Glutamatergic neuron (in vitro differentiated cells): ENCODE results near the gene MTARC1. TPM values are rescaled to one million over a fixed set of nuclear protein-coding genes. Genes with fewer than 3 reads are reported as not detected.

Source experiments
- DNase-seq: peaks from one replicate; pipeline ENCODE4 v3.0.0; 2022
- H3K27ac Mint-ChIP-seq: one replicate; pipeline ENCODE4 v1.8.0; 2020; ENCODE audit warnings: mild to moderate bottlenecking, mixed read lengths, inconsistent platforms; ENCODE audit not compliant: unreplicated experiment
- H3K27me3 Mint-ChIP-seq: one replicate; pipeline ENCODE4 v1.8.0; 2020; ENCODE audit warnings: mild to moderate bottlenecking, moderate library complexity, mixed read lengths, inconsistent platforms; ENCODE audit not compliant: unreplicated experiment
- H3K36me3 Mint-ChIP-seq: one replicate; pipeline ENCODE4 v1.8.0; 2020; ENCODE audit warnings: mild to moderate bottlenecking, mixed read lengths, inconsistent platforms; ENCODE audit not compliant: unreplicated experiment
- H3K4me1 Mint-ChIP-seq: one replicate; pipeline ENCODE4 v1.8.0; 2020; ENCODE audit warnings: mild to moderate bottlenecking, low read depth, mixed read lengths, inconsistent platforms; ENCODE audit not compliant: unreplicated experiment
- H3K4me3 Mint-ChIP-seq: one replicate; pipeline ENCODE4 v1.8.0; 2020; ENCODE audit warnings: mild to moderate bottlenecking, mixed read lengths, inconsistent platforms; ENCODE audit not compliant: unreplicated experiment
- H3K9me3 Mint-ChIP-seq: one replicate; pipeline ENCODE4 v1.8.0; 2020; ENCODE audit warnings: mild to moderate bottlenecking, moderate library complexity, mixed read lengths, inconsistent platforms; ENCODE audit not compliant: unreplicated experiment
- total RNA-seq: library from RNA; stranded (reverse); fragmentation: NEBNext Ultra II Directional; extraction: Animal tissue kit (Norgen Biotek cat#: 25700); gene quantifications from one replicate; pipeline ENCODE4 v1.2.1, GENCODE V29; 2021; ENCODE audit not compliant: unreplicated experiment
- TF ChIP-seq, protein P1 (sequence below): fragments of 200-600 bp; sonication (generic); IDR thresholded peaks from one replicate; pipeline ENCODE4 v1.5.0; 2021; ENCODE audit not compliant: partially characterized antibody, unreplicated experiment

MTARC1 gene
- total RNA-seq, 1 donor from 2014 or later: 22.0 TPM

DNA sequence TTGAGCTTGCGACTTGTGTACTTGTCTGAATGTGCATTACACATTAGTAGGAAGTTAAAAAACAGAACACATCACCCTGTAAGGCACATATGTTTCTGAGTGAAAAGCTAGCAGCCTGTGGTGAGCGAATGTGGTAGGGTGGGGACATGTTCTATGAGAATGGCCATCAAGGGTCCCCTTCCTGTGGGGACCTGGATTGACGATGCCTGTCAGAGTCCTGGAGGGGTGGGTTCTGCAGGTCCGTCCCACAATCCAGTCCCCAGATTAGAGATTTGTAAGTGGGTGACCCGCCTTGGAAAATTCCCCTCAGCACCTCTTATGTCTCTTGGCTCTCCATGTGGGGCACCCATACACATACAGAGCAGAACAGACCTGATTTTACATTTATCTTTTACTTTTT is 40.0 kb downstream of the MTARC1 start:
- H3K9me3 Mint-ChIP-seq: no peaks in the 10 kb centered on the region
- peaks cover 2% of the 10 kb centered on the region for H3K27me3 Mint-ChIP-seq
- H3K4me3 Mint-ChIP-seq: no peak overlapping the region
- DNase-seq: no peak
- TF ChIP-seq, protein P1, sequence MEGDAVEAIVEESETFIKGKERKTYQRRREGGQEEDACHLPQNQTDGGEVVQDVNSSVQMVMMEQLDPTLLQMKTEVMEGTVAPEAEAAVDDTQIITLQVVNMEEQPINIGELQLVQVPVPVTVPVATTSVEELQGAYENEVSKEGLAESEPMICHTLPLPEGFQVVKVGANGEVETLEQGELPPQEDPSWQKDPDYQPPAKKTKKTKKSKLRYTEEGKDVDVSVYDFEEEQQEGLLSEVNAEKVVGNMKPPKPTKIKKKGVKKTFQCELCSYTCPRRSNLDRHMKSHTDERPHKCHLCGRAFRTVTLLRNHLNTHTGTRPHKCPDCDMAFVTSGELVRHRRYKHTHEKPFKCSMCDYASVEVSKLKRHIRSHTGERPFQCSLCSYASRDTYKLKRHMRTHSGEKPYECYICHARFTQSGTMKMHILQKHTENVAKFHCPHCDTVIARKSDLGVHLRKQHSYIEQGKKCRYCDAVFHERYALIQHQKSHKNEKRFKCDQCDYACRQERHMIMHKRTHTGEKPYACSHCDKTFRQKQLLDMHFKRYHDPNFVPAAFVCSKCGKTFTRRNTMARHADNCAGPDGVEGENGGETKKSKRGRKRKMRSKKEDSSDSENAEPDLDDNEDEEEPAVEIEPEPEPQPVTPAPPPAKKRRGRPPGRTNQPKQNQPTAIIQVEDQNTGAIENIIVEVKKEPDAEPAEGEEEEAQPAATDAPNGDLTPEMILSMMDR: no peak
- no peak overlapping the region for H3K27ac Mint-ChIP-seq
- no peaks in the 10 kb centered on the region for H3K4me1 Mint-ChIP-seq
- H3K36me3 Mint-ChIP-seq: no peaks in the 10 kb centered on the region

DNA sequence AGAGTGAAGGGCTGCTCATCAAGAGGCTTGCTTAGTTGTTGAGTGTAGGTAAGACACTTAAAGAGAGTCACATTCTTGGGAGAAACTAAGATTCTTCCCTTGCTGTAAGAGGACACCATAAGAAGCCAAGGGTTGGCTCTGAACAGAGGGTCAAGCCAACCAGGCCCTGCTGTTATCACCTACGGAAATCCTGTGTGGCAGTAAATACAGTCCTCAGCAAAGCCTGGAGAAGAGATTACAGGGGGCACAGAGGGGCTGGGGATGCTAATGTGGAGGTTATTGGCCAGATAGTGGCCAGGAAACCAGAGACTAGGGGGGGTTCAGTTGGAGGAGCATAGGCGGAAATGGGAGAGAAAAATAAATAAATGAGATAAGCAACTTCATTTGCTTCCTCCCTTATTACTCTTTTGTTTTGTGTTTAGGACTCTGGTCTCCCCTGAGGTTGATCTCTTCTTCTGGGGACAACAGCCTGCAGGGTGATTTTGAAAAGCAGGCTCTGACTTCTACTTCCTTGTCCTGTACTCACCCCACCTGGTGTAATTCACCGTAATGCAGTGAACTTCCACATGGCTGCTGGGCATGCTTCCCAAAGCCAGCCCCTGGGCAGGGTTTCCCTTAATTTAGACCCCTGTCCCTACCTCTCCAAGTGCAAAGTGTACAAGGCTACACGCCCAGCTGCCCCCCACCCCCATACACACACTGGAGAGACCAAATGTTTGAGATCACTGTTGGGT is 40.9 kb downstream of the MTARC1 start:
- TF ChIP-seq, protein P1: no peak
- H3K9me3 Mint-ChIP-seq: no peaks in the 10 kb centered on the region
- H3K27ac Mint-ChIP-seq: no peak overlapping the region

DNA sequence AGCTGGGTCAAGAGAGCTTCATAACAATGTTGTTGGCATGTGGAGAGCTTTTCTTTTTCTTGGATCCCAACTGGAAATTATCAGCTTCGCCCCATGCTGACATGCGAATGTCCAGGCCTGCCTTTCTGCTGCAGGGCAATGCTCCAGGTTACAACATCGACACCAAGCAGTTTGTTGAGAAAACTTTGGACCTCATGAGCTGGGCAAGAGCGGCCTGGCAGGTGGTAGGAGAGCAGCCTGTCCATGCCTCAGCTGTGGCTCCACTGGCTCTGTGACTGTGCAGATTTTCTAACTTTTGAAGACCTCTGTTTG is 41.4 kb downstream of the MTARC1 start:
- H3K9me3 Mint-ChIP-seq: no peaks in the 10 kb centered on the region
- H3K36me3 Mint-ChIP-seq: no peaks in the 10 kb centered on the region
- no peak for DNase-seq
- TF ChIP-seq, protein P1: no peak
- H3K27me3 Mint-ChIP-seq: no peaks in the 10 kb centered on the region
- no peak overlapping the region for H3K27ac Mint-ChIP-seq
- H3K4me3 Mint-ChIP-seq: no peak overlapping the region
- H3K4me1 Mint-ChIP-seq: no peaks in the 10 kb centered on the region

More for the DNA sequence above, 40.9 kb downstream of the MTARC1 start:
- DNase-seq: no peak
- Mint-ChIP-seq H3K4me1 (no peaks in the 10 kb centered on the region), H3K27me3 (no peaks in the 10 kb centered on the region), H3K4me3 (no peak overlapping the region), H3K36me3 (no peaks in the 10 kb centered on the region)

DNA sequence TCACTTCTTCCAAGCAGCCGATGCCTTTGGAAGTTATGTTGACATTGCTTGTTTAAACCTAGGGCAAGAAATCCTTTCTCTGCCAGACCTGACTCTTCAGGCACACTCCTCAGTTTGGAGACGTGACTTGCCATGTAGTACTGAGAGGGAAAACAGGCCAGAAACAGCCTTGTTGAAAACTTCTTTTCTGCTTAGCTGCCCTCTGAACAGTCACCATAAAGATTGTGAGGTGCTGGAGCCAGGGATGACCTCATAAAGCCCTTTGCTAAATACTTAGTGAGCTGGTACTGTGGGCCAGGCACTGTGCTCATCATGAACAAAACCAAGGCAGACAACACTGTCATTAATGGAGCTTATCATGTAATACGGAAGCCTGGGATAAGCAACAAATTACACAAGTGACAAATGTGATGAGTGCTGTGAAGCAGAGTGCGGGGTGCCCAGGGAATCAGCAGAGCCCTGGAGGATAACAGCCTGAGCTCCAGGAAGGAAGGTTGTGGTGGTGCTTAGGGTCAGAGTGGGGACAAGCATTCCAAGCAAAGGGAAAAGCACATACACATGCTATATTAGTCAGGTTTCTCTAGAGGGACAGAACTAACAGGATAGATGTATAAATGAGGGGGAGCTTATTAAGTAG is 42.4 kb downstream of the MTARC1 start:
- no peaks in the 10 kb centered on the region for H3K4me1 Mint-ChIP-seq
- H3K27me3 Mint-ChIP-seq: no peaks in the 10 kb centered on the region
- TF ChIP-seq, protein P1: no peak
- DNase-seq: no peak
- H3K9me3 Mint-ChIP-seq: no peaks in the 10 kb centered on the region
- H3K36me3 Mint-ChIP-seq: no peaks in the 10 kb centered on the region
- H3K4me3 Mint-ChIP-seq: no peak overlapping the region
- H3K27ac Mint-ChIP-seq: no peak overlapping the region

DNA sequence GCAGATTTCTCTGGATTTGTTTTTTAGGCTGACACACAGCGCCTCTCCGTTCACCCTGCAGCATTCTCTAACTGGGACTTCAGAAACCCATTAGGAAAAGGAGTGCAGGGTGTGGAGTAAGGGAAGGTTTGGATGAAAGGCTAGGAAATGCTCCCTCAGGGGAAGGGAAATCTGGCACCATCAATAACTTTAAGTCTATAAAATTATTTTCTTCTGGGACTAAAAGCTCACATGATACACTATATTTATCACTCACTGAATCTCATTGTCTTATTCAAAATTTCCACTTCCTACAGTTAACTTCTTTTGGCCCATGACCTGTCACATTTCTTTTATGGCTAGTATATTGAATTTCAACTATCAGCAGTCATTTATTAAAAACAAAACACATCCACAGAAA is 46.7 kb downstream of the MTARC1 start:
- H3K27me3 Mint-ChIP-seq: no peaks in the 10 kb centered on the region
- no peaks in the 10 kb centered on the region for H3K4me1 Mint-ChIP-seq
- no peak overlapping the region for H3K4me3 Mint-ChIP-seq
- H3K36me3 Mint-ChIP-seq: no peaks in the 10 kb centered on the region
- H3K9me3 Mint-ChIP-seq: no peaks in the 10 kb centered on the region
- no peak overlapping the region for H3K27ac Mint-ChIP-seq
- DNase-seq: no peak
- TF ChIP-seq, protein P1: no peak
